NCI-H2227 (cell line): ENCODE measurements around the gene FBN1.

ENCODE experiments used
- DNase-seq: peaks from one replicate; lab custom pipeline; 2025; ENCODE audit not compliant: unreplicated experiment; lab: John Stamatoyannopoulos, UW

Gene FBN1

DNA sequence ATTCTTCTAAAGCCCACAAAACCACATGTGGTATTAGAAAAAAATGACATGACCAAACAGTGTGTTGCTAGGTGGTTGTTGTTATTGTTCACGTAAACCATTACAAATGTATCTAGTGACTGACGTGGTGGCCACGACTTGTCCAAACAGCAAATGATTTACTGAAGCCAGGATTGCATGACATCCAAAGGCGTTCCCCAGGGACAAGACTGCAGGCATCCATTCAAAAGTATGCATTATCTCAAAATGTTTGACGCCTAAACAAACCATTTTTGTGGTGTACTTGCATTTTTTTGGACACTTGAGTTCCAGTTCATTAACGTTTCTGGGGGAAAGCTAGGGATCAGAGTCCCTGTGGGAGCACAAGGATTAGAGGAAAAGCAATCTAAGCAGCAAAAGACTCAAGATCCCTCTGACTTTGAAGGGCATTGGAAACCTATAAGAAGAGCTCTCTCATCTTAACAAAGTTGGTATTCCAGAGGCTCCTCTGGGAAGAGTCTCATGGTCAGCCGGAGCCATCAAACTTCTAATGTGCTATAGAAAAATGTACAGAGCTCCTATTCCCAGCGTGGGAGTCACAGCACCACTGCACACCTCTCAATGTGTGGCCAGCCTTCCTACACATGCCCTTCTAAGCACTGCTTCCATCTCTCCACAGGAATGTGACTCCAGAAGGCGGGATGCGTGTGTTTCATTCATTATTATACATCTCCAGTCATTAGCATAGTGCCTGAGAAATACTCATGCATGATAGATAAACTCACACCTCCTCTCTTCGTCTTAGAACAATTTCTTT lies 62.9 kb downstream of the FBN1 start:
- no peak for DNase-seq

DNA sequence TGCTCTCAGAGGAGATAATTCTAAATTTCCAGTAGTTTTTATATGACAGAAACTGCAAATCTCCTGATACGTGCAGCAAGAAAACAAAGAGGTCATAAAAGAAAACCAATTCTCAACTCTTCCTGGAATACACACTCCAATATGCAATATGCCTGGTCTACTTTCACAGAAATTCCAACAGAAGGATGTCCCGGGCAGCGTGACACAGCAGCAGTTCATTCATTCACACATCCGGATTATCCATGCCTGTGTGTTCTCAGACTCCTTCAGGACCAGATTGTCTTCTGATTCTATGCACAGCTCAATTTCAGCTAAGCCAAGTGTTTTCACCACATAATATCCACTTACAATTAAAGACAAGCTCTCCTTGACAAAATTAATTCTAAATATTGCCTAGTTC lies 64.3 kb downstream of the FBN1 start:
- no peak for DNase-seq

DNA sequence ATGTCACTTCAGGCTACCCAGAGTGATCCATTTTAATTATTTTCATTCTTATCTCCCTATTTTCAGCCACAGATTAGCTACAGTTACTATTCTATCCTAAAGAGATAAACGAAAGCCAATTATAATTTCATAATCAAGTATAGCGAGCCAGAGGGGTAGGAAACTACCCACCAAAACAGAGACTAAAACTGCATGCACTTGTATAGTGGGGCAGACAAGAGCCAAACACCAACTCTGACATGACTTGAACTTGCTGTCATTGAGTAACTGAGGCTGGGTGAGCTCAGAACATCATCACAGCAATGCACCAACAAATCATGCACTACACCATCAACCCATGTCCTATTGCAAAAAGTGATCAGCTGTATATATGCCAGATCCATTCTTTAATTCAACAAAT lies 64.8 kb downstream of the FBN1 start:
- DNase-seq: no peak

DNA sequence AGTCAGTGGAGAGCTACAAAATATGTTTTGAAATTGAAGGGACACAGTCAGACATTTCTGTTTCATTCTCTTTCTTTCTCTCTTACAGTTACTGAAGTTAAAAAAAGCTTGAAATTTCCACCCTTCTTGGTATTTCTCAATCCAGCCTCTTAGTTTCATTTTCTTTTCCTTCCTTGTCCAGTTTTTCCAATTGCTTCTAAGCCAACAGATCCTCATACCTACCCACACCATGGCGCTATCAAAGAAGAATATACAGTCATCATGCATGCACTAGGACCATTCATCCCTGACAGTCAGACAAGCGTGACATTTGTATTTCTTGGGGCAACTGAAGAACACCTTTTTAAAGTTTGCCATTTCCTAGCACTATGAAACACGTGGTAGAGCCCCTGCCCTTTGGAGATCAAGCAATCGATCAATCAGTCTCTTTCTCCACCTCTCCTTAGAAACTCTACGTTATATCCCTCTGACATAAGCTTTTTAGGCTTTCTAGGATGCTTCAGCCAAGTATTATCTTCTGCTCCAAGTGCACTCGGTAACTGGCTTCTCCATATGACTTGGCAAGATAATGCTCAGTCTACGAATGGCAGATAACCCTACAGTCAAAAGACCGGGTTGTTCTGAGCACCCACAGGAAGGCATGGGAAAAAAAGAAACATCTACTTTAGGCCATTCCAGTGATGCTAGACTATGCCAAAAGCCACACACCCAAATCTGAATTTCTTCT lies 65.4 kb downstream of the FBN1 start:
- no peak for DNase-seq

DNA sequence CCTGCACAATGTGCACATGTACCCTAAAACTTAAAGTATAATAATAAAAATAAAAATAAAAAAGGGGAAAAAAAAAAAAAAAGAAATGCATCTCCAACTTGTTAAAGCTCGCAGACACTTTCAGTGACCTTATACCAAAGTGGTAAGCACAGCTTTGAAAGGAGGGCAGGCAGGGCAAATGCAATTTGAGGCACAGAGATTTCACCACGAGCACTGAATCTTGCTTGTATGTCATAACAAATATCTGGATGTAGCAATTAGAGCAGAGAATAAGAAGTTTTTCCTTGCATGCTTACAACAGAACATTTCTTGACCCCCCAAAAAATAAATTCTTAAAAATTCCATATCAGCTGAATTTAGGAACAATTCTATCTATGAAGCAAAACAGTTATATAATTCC lies 66.5 kb downstream of the FBN1 start:
- DNase-seq: no peak

DNA sequence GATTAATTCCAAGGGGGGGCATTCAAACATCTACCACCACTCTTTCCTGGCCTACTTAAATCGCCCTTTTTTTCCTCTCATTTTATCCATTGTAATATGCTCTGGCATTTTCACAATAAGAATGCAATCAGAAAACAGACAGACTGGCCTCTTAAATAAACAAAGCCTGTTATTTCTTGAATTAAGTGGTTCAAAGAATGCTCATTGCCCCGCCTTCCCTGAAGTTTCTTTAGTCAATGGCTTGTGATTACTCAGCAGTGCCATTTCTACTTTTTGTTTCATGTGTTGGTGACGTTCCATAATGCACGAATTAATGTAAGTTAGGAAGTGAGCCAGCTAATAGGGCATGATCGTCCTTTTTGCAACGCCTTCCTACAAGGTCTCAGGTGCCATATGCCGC lies 68.0 kb downstream of the FBN1 start:
- no peak for DNase-seq

DNA sequence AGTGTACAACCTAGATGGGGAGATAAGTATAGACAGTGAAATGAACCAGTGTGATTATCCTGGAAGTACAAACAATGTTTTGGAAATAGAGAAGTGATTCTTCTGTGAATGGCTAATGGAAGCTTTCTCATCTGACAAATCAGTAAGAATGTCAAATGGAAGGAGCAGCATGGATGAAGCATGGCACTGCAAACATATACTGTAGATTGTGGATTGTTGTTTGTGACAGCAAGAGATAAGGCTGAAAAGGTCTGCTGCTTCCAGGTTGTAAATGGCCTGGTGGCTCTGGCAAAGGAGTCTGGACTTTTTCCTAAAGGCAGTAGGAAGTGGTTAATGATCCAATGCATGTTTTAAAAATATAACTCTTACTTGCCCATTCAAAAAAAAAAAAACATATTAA lies 71.3 kb downstream of the FBN1 start:
- no peak for DNase-seq

DNA sequence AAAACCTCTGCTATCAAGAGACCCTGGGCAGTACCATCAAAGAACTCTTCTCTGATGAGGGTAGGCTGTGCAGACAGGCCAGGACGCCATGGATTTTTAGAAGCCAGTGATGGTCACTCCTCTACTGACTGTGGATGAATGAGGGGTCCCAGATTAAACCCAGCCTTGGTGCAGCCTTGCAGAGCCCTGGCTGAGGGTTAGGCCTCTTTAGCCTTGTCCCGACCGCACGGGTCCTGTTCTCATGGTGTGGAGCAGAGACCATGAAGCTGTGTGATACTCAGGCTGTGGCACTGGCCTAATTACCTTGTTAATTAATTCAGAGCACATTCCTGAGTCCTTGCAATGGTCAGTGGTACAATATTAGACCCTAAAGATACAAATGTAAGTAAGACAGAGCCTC lies 71.7 kb downstream of the FBN1 start:
- no peak for DNase-seq

DNA sequence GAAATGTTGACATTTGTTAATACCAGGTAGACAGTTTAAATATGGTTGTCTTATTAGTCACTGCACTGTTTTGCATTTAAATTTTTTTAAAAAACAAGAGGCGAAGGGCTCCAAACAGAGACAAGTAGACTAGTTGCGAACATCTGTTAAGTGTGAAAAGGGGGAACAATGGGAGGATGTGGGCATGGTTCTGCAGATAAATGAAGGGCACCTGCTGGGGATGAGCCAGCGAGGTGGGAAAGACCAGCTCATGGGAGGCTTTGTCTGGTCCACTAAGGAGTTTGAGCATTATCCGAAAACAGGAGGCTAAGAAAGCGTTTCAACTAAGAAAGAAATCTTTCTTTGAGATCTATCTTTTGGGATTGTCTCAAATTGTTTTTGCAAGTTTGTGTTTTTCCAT lies 72.7 kb downstream of the FBN1 start:
- DNase-seq: no peak

DNA sequence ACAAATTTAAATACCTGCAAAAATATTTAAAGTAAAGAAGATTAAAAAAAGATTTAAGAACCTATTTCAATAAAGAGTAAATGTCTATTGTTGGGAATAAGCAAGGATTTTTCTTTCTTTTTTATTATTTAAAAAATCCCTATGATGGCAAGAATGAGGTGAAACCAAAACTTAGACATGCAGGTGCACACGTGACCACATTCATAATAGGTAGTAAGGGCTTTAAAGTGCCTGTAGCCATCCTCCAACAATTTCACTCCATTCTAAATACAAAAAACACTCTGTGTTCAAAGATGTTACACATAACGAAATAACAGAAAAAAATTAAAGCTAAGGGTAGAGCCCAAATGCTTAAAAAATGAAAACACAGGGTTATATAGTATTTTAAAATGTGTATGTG lies 74.0 kb downstream of the FBN1 start:
- DNase-seq: no peak

DNA sequence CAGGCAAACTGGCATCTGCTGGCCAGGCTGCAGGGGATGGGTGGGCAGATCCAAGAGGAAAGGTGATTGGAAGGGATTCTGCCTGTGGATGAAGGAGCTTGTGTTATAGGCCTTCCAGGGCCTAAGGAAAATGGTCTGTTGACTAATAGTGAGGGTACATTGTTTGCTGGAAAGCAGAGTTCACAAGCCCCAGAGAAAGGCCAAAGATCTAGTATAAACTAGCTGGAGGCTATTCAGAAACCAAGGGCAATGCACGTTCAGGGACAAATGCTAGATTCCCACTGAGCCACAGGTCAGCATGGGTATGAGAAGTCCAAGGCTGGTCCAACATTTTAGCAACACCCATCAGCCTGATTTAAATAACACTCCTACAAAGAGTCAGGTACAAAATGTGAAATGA lies 74.7 kb downstream of the FBN1 start:
- DNase-seq: no peak

DNA sequence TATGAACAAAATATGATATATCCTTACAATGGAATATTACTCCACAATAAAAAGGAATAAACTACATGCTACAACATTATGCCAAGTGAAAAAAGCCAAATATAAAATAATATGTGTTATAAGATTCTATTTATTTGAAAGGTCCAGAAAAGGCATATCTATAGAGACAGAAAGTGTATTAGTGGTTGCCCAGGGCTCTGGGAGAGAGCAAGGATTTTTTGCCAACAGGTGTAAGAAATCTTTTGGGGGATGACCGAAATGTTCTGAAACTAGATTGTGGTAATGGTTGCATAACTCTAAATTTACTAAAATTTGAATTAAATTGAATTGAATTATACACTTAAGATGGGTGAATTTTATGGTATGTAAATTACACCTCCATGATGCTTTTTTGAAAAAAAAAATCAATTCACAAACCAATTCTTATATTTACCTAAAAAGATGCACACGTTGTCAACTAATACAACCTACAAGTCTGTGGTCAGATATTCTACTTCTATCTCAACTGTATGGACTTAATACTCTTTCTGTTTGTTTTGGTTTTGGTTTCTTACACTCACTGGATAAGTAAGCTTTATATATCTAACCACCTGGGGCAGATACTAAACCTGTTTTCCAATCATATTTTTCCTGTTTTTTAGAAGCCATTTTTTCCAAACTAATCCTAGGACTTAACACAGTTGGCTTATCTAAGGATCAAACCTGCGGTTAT lies 75.8 kb downstream of the FBN1 start:
- DNase-seq: no peak

DNA sequence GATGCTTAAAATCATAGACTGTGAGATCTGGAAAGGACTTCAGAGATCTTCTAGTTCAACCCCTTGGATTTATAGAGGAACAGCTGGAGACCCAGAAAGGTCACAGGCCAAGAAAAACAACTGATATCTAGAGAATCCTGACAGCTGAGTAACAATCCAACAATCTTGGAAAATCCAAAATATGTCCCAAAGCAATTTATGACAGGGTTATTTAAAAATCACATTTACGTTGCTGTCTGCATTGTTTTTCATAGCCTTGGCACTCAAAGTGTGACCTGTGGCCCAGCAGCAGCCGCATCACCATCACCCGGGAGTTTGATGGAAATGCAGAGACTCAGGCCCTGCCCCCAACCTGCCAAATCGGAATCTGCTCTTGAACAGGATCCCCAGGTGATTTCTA lies 78.8 kb downstream of the FBN1 start:
- no peak for DNase-seq

DNA sequence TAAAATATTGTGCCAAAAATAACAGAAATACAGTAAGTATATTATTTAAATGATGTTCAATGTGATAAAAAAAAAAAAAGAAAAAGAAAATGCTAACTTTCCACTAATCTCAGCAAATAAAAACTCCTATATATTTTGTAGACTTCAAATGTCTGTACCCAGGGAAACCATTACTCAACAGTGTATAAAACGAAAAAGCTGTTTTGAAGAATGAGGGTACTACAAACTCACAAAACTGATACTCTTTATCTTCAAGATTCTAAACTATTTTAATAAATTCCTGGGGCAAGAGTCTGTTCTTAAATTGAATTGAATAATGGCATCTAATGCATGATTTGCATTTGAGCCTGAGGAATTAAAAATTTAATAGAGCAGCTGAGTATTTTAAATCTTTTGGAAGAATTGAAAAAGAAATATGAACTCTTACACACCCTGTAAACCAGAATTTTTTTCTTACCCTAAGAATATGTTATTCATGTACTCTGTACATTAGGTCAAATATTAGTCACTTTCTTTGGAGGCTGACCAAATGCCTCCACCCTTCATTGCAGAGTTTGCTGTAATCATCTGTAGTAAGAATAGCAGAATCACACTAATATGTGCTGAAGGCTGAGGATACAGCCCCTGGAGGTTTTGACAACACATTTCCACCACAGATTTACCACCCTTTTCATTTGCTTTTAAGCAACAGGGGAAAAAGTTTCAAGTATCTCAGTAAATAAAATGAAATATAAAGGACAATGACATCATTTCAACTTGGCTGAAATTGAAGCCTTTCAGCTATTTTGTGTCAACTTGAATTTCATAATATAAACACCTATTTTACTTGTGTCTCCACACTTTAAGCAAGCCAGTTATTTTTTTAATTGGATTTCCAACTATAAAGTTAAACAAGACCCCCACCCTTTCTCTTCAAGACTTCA lies 79.7 kb downstream of the FBN1 start:
- no peak for DNase-seq

DNA sequence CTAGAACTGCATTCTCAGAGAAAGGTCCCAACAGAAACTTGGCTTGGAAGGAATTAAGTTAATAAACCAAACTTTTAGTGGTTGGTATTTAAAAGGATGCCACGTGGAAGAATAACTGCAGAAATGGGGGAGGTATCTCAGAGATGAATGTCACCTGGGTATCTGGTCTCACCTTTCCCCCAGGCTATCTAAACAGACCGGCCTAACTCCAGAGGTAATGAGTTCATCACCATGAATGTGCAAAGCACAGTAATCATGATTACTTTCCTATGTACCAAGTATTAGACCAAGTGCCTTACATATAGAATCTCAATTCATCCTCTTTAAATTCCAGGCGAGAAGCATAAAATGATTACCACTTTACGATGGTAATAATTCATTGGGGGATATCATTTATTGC lies 80.8 kb downstream of the FBN1 start:
- no peak for DNase-seq

DNA sequence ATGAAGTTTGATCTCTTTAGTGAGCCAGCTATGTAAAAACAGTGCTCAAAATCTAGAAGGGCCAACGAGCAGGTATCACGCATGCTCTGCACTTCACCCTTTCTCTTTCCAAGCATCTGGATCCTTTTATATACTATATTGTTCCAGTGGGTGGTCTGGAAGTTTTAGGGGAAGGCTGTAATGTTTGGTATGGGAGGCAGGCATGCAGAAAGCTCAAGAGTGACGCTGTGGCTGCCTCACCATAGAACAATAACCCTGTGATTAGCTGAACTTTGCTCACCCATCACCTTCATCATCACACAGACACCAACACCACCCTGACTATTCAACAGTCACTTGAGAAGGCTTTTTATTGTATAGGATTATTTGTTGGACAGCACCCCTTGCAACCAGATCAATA lies 81.6 kb downstream of the FBN1 start:
- no peak for DNase-seq

DNA sequence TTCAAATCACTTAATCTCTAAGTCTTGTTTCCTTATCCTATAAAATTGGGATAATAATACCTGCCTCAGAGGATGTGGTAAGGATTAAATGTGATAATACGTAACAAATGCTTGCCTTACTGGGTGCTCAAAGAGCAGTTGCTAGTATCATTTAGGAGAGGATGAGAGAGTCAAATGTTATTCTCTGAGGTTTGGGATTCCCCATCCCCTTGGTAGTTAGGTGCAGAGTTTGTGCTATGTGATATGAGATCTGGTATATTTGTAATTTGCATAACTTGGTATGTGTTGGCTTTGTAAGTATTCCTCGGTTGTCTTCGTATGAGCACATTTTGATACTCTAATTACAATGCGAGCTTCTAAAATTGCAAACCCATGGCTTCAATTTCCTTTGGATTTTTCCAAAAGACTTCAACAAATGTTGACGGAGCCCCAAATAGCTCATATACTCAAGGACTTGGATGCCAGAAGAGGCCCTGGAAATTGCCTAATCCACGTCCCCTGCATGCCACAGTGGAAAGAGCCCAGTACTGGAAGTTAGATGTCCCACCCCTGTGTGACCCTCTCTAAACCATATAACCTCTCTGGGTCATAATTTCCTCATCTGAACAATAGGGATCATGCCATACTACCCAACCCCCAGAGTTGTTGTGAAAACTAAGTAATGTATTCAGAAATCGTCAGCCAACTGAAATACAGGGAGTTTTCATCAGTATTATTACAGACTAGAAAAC lies 85.0 kb downstream of the FBN1 start:
- no peak for DNase-seq

DNA sequence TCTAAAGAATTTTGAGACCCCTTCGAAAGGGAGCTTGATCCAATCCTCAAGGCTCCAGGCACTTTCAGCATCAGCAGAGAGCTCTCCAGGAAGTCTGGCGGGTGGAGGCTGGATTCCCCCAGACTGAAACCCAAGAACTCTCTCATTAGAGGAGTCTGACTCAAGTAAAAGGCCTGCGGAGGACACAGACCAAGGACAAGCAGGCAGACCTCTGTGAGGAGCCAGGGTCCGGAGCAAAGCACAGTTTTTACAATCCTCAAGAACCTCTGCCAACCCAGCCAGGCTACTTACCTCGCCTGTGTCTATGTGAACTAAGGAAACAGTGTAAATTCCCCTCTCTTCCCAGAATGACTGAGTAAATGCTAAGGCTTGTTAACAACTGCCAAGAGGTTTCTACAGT lies 86.2 kb downstream of the FBN1 start:
- no peak for DNase-seq

DNA sequence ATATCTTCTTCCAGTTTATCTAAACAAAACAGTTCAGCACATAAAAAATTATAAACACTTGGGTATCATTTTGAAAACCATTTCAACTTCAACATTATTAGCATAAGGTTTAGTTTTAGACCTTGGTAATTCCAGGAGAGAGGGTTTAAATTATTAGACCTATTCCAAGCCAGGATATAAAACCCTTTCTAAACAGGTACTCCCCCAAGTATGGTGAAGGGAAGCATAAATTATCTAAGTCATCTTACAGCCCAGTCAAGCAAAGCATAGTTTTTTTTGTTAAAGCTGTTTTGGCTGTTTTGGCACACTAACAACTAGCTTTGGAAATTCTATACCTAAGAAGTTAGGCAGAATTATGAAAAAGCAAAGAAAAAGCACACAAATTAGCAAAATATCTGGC lies 87.3 kb downstream of the FBN1 start:
- no peak for DNase-seq

DNA sequence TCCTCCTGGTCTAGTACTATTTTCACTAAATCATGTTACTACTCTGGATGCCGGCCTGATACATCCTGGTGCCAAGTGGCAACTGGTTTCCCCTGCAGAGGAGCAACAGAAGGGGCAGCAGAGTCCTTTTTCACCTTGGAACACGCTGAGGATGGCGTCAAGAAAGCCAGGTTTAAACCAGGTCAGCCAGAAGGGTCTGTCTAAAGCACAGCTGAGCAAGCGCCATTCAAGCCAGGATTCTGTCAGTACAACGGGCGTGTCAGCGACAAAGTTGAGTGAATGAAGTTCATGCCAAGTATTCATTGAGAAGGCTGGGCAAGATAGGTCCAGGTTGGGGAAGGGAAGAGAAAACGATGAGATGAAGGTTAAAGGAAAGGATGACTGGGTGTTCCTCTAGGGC lies 88.2 kb downstream of the FBN1 start:
- DNase-seq: no peak
